Stimulated activated CD8-positive, alpha-beta memory T cell treated with anti-CD3 and anti-CD28 coated beads, Interleukin-15, amount 100 ng/mL, for 1 hour (primary cell): ENCODE data around the gene MYO10.

Experiments
- DNase-seq: peaks from one replicate; pipeline ENCODE4 v3.0.0-alpha.2; 2020; ENCODE audit warnings: low read depth

MYO10 gene

DNA sequence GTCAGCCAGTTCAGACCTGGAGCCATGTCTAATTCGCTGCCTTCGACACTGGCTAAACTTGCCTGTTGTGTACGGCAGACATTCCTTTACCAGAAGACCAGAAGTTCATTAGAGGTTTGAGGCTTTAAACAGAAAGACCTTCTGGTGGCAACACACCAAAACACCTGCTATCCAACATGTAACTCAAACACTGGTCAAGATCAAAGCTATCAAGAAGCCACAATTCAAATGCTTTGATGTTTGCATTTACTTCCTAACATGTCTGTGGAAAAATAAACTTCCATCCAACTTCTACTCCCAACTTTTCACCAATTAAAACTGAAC, 228.3 kb downstream of the MYO10 start:
- no peak for DNase-seq

- no peak for DNase-seq
These were observed 228.8 kb downstream of the MYO10 start for GRCh38 chr5:16707168-16707868.

DNA sequence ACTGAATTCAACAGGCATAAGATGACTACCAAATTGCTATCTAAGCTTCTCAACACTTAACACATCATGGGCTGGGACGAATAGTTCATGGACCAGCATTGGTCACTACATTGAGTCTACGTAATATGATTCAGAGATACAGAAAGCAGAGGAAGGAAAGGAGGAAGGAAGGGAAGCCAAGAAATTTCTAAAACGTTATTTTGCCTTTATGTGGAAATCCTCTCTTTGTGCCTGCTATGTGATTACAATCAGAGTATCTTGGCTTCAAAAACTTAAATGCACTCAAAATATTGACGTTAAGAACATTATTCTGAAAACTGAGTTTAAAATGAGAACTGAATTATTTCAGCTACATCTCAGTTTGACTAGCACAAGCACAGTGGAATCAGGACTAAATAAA, 231.1 kb downstream of the MYO10 start:
- DNase-seq, result no peak

DNA sequence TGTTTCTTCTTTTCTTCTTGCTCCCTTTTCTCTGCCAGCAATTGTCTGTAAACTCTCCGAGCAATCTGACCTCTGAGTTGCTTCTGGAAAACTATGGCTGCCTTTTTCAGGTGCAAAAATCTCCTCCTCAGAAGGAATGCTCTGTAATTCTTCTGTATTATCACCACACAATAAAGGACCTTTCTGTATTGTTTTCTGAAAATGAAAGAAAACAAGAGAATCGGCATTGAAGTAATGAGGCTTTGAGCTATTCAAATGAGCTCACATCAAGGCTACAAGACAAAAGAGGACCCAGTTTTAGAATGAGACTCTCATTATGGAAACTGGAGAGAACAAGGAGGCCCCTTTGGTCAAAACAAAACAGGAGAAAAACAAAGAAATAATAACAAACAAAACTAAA, 233.1 kb downstream of the MYO10 start:
- DNase-seq, result no peak

- no peak for DNase-seq
These were observed 234.7 kb downstream of the MYO10 start for GRCh38 chr5:16701134-16702099.

DNA sequence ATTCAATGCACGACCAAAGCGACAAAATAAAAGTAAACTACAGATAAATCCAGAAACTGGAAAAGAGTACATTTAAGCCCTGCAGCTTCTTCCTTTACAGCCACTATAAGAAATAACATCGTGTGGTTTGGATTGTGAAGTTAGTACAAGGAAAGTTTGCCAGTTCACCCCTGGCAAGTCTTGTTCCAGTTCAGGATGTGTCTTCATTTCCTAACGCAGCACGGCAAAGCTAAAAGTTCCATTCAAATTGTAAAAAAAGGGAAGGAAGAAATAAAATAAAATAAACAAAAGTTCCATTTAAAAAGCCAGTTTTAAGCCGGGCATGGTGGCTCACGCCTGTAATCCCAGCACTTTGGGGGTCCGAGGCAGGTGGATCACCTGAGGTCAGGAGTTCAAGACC, 236.0 kb downstream of the MYO10 start:
- DNase-seq, result no peak

GRCh38 chr5:16695779-16696178, 240.3 kb downstream of the MYO10 start:
- DNase-seq, result no peak

- DNase-seq, result no peak
These were observed 242.2 kb downstream of the MYO10 start for GRCh38 chr5:16693879-16694278.

DNA sequence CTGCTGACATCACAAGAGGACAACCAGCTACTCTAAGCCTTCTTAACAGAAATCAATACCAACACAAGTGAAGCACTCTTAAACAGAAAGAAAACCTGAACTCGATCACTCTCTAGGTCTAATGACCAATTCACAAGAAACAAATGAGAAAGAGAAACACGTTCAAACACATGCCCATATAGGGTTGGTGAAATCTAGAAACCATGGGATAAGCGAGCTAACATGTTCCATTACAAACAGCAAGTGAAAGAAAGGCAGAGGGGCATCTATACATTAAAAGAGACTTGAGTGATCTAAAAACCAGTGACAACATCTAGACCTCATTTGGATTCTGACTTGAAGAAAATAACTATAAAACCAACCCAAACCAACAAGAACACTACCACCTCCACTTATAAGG, 244.4 kb downstream of the MYO10 start:
- DNase-seq, result no peak

- no peak for DNase-seq
These were observed 245.7 kb downstream of the MYO10 start for GRCh38 chr5:16690243-16690852.

DNA sequence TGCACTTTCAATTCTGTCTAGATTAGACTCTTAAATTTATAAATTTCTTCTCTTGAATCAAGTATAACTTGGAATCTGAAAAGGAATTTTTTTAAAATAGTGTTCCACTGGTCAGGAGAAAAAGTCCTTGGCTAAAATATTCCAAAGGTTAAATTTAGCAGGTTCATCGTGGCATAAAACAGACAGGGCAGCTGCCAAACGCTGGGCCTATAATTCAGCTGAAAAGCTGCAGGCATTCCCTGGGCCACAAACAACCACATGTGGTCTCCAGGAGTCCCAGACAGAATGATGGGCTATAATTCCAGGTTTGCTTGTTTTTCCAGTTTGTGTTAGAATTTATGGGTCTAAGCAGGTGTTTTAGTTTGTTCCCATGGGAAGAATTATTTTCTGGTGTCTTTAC, 248.2 kb downstream of the MYO10 start:
- no peak for DNase-seq

DNA sequence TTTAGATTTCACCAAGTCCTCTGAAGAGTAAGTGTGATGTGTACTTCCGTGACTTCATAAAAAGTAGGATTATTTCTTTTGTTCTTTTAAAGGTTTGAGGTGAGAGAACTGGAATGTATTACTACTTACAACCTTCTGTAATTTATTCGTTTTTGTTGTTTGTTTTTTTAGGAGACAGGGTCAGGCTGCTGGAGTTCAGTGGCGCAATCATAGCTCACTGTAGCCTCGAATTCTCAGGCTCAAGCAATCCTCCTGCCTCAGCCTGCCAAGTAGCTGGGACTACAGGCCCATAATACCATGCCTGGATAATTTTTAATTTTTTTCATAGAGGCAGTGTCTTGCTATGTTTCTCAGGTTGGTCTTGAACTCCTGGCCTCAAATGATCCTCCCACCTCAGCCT, 251.0 kb downstream of the MYO10 start:
- DNase-seq, result no peak

- no peak for DNase-seq
These were observed 254.2 kb downstream of the MYO10 start for GRCh38 chr5:16681876-16682275.

DNA sequence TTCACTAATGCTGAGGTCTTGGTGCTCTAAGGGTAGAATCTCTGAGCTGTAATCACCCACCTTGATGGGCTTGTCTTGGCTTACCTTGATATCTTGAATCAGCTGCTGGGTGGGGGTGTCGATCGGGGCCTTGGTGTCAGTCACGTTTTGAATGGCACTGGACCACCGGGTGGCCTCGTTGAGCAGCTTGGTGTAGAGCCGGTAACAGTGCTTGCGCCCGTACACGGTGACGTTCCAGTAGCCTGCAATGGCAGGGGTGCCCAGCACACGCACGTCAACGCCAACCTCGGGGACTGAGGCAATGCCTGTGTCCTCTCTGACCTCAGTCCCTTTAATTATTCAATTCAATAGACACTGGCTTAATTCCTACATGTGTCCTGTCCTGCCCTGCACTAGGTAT, 256.2 kb downstream of the MYO10 start:
- DNase-seq, result no peak

DNA sequence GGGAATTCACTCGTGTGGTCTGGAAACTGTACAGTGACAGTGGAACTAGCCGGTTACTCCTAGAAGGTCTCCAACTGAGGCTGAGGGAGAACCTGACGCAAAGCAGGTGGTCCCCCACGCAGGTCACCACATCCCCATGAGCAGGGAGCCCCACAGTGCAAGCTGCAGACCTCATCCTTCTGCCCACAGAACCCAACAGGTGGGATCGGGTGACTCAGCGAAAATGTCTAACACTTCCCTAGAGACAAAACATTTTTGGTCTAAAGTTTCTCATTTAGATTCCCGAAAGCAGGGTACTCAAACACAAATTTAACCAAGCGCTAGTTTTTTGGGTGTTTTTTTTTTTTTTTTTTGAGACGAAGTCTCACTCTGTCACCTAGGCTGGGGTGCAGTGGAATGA, 256.9 kb downstream of the MYO10 start:
- no peak for DNase-seq

DNA sequence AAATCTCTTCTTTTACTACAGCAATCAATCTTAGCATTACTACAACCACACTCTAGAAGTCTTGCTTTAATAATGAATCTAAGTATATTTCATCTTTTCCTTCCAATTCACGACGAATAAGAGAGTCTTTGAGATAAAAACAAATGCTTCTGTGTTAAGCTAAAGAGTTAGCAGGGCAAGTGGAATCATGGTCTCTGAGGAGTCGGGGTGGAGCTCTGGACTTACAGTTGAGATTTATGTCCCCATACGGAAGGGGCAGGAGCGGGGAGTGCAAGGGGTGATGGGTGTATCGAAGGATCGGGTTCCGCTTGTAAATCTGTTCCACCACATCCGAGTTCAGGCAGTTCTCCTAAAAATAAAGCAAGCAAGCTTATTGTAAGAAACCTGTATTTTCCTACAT, 260.3 kb downstream of the MYO10 start:
- no peak for DNase-seq

DNA sequence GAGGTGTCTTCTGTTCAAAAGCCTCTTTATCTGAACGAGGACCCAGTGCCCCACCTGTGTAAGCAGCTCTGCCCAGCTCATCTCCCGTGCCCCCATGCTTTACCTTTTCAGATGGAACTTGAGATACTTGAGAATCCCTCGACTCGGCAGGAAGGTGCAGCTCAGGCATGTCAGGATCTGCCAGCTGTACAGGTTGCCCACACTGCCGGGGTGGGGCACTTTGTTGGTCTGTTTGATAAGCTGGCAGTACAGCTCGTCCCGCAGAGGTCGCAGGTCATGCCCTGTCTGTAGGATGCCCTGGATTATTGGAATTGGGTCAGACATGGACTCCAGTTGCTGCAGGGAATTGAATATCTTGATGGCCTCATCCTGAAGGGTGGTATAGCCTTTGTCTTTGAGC, 261.3 kb downstream of the MYO10 start:
- no peak for DNase-seq

DNA sequence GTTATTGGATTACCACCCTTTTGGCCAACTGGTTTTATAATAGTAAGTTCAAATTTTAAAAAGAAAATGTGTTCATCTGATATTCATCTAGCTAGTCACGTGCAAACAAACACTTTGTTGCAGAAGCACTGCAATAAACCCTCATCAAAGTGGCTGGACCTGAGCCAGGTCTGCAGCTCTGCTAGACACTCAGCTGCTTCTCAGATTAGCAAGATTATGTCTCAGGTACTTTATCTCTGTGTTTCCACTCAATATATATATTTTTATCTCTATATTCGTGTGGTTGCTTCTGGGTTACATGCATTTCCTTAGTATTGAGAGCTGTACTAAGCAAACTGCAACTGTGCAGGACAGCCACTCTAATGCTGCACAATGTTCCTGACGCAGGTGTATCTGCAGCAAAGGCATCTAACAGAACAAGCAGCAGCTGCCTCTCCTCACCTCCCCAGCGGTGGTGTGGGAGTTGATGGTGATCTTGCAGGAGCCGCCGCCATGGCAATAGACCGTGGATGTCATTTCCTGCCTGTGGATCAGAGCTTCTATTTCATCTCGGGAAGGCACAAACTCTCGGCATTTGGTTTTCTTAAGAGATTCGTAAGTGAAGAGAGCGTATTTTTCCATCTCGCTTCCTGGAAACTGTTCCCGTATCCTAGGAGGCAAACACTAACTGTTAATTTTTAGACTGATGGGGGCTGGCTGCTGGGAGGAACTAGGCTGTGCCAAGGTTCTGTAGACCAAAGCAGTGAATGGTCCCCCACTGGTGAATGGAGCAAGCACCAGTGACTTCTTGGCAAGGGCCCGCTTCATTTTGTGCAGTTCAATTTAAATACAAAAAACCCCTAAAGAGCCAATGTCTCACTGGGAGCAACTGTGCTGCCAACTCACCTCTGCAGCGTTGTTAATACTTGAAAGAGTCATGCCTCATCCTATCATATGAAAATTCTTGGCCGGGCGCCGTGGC, 262.6 kb downstream of the MYO10 start:
- no peak for DNase-seq

GRCh38 chr5:16671208-16671607, 264.9 kb downstream of the MYO10 start:
- no peak for DNase-seq

DNA sequence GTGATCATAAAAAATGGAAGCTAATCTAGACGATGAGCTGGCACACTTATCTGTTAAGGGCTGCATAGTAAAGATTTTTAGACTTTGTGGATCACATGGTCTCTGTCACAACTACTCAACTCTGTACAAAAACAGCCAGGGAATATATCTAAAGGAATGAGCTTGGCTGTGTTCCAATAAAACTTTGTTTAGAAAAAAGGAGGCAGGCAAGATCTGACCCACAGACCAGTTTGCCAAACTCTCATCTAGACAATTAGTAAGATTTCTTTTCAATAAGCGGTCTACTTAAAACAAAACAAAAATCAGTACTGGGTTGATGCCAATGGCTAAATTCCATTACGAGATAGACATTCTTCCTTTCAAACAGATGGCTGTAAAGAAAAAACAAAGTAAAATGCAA, 266.3 kb downstream of the MYO10 start:
- DNase-seq, result no peak

DNA sequence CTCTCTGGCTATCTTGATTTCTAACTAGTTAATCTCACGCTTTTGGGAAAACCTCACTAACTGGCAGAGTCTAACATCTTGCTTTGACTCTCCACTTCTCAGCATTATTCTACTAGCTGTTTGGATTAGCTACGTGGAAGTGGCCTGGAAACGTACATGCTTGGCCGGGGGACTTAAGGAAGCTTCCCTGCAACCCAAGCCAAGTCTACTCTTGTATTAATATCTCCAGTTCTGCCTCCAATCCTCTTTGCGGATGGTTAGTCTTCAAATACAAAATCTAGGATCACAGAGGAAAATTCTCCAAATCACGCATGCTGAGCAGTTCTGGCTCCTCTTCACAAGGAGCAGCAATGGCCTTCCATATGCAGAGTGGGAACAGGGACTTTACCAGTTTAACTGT, 267.5 kb downstream of the MYO10 start:
- no peak for DNase-seq

DNA sequence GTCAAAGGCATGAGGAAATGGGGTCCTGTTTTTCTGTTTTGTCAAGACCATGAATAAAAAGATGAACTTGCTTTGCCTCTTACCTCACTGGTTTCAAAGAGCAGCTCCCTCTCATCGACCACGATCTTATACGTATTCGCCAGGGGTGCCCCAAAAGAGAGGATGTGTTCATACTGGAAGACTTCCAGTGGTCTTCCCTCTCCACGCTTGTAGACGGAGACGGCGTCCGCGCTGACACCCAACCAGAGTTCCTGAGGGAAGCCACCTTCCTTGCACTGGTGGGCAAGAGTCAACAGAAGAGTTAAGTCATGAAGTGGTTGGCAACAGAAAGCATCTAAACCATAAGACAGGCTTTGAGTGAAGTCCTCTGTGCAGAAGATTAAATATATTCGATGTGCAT, 267.9 kb downstream of the MYO10 start:
- no peak for DNase-seq
